Muscle layer of colon (tissue), 2 donors: Measurements from ENCODE around the gene PSG4.
"Not testable (repeated sequence)": the region's sequence is repeated elsewhere in the genome, so short reads cannot be mapped to it uniquely, and the experiment has no call there.

ENCODE experiments used
- H3K27ac ChIP-seq: one replicate; pipeline ENCODE4 v1.7.0; 2013; ENCODE audit warnings: low read depth, mild to moderate bottlenecking, low read length, moderate library complexity
- H3K27me3 ChIP-seq, 2 donors: one replicate each; pipeline ENCODE4 v1.7.0; 2013; ENCODE audit warnings: low read length in 2 of 2, mild to moderate bottlenecking in 2 of 2; ENCODE audit not compliant: insufficient read depth in 2 of 2, control insufficient read depth in 1 of 2
- H3K36me3 ChIP-seq: one replicate; pipeline ENCODE4 v1.7.0; 2013; ENCODE audit warnings: mild to moderate bottlenecking, low read length; ENCODE audit not compliant: insufficient read depth
- H3K4me1 ChIP-seq: one replicate; pipeline ENCODE4 v1.7.0; 2013; ENCODE audit warnings: mild to moderate bottlenecking, low read length; ENCODE audit not compliant: insufficient read depth
- H3K4me3 ChIP-seq, 2 donors: one replicate each; pipeline ENCODE4 v1.7.0; 2013; ENCODE audit warnings: low read length in 2 of 2, low read depth in 1 of 2, mild to moderate bottlenecking in 1 of 2, moderate library complexity in 1 of 2
- H3K9ac ChIP-seq: one replicate; pipeline ENCODE4 v1.7.0; 2013; ENCODE audit warnings: low read length
- H3K9me3 ChIP-seq: one replicate; pipeline ENCODE4 v1.7.0; 2013; ENCODE audit warnings: mild to moderate bottlenecking, low read length
- donor health status: abdominal sarcoma.
- donor health status: Adenocarcinoma of cecum.

The PSG4 gene

DNA sequence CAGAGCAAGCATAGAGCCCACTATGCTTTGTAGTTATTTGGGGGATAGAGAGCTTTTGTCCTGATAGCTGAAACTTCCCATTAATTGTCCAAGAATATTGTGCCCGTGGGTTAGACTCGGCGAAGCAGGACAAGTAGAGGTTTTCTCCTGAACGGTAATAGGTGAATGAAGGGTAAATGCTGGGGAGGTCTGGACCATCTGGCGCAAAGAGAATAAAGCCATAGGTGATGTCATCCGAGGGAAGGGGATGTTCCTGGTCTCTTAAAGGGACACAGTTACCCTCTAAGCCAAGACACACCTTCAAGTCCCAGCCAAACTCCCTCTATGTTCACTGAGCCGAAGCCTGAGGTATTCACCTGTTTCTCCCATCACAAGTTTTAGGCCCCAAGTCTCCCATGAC is 11.0 kb downstream of the PSG4 start:
- H3K9me3 ChIP-seq, H3K27me3 ChIP-seq, H3K4me3 ChIP-seq, H3K9ac ChIP-seq, H3K27ac ChIP-seq, H3K36me3 ChIP-seq, H3K4me1 ChIP-seq: not testable (repeated sequence)

DNA sequence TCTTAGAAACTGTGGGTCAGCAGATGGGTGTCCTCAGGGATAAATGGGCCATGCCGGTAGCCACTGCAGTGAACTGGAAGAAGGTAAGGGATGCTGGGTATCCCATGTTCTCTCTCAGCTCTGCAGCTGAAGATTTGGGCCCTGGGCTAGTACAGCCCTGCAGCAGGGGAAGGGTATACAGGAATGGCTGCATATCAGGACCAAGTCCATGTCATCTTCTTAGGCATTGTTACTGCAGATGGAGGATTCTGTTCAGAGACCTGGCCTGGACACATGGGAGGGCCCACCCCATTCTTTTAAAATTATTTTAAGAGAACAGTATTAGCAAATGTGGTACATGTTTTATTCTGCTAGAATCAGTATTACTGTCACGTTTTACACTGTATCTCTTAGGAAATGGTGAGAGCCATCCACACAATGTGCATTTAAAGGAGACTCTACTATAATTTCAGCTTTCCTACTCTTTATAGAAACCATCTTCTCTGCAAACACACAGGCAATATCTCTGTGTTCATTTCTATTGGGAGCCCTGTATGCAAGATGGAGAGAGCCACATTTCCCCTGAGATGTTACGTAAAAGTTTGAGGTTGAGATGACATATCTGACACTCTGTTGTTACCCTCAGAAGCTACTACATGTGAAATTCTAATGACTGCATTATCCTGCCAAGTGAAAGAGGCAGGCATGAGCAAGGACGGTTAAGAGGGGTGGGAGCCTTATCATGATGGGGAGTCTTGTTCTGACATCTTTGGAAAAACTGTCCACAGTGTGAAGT is 12.9 kb downstream of the PSG4 start:
- H3K27ac ChIP-seq, H3K27me3 ChIP-seq: not testable (repeated sequence)

DNA sequence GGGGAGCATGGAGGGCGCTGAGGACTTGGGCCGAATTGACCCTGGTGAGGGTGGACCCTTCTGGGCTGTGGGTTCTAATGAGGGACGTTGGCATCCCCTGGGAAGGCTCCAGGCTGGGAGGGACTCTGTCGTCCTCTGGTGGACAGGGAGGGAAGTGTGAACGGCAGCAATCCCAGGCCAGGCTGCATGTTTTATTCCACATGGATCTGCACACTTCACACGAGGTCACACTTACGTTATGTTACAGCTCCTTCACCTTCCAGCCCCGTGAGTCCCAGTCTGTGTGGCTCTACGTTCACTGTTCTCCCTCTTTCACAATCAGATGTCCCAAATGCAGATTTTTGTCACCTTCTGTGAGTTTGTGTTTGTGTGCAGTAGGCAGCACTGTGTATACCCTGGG is 17.3 kb downstream of the PSG4 start:
- H3K9ac ChIP-seq, H3K27me3 ChIP-seq, H3K4me1 ChIP-seq, H3K9me3 ChIP-seq, H3K27ac ChIP-seq, H3K4me3 ChIP-seq, H3K36me3 ChIP-seq: not testable (repeated sequence)

More for the DNA sequence above, 12.9 kb downstream of the PSG4 start:
- H3K9ac ChIP-seq, H3K36me3 ChIP-seq, H3K4me3 ChIP-seq, H3K9me3 ChIP-seq, H3K4me1 ChIP-seq: not testable (repeated sequence)

DNA sequence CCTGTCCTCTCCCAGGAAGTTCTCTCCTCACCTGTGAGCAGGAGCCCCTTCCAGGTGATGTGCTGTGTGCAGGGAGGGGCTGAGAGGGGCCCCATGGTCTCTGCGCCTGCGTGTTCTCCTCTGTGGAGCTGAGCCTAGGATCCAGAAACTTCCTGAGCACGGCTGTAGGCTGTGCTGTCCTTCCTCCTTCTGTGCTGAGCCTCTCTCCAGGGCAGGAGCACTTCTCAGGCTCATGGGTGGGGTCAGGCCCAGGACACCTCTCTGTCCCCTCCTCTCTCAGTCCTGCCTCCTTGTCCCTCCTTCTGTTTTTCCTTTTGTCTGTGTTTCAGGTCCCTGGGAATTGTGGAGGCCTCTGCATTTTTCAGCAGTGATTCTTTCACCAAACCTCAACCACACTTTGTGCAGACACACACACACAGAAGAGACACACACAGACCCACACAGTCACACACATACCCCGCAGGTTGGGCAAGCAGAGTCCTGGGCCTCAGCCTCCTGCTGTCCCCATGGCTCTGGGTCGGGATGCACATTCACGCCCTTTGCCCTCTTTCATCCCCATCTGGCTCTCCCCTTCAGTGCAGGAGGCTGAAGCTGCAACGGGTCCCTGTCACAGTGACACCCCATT is 19.0 kb downstream of the PSG4 start, which contains the start of gene PSG5:
TSS of gene PSG5 (minus strand) at position 226 of the 625 bp plus-strand sequence. CDS start at position 95, 131 bp downstream.
- H3K9ac ChIP-seq, H3K36me3 ChIP-seq, H3K9me3 ChIP-seq, H3K4me1 ChIP-seq, H3K27me3 ChIP-seq, H3K27ac ChIP-seq, H3K4me3 ChIP-seq: not testable (repeated sequence)

DNA sequence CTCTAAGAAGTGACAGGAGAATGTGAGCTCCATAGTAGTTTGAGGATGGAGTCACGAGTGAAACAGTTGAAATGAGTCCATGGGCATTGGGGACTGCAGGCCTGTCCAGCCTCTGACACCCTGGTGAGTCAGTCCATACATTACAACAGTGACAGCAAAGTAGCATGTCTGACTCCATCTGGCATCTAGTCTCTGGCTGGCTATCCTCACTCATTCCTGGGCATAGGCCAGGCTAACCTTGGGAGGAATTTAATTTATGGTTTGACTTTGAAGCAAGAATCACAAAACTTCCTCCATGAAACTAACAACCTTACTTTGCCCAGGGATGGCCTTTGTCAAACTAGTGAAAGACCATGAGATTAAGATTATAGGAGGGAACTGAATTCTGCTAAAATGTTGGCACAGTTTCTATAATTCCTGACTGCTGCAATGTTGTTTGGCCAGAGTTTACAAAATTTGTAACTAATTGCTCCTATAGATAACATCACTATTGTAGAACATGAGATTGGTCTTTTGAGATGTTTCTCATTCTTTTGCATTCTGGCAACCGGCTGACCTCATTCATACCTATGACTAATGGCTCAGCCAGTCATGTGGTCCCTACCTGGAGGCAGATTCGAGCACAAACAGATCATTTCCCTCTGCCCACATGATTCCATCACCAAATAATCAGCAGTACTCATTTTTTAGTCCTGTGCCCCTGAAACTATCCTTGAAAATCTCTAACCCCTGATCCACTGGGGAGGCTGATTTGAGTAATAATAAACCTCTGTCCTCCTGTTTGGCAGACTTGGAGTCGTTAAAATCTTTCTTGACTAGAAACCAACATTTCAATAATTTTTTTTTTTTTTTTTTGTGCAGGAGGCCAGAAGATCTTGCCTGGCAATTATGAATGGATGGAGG is 23.3 kb downstream of the PSG4 start:
- not testable (repeated sequence) for H3K4me3 ChIP-seq, H3K36me3 ChIP-seq, H3K9ac ChIP-seq, H3K9me3 ChIP-seq, H3K27ac ChIP-seq, H3K27me3 ChIP-seq, H3K4me1 ChIP-seq

DNA sequence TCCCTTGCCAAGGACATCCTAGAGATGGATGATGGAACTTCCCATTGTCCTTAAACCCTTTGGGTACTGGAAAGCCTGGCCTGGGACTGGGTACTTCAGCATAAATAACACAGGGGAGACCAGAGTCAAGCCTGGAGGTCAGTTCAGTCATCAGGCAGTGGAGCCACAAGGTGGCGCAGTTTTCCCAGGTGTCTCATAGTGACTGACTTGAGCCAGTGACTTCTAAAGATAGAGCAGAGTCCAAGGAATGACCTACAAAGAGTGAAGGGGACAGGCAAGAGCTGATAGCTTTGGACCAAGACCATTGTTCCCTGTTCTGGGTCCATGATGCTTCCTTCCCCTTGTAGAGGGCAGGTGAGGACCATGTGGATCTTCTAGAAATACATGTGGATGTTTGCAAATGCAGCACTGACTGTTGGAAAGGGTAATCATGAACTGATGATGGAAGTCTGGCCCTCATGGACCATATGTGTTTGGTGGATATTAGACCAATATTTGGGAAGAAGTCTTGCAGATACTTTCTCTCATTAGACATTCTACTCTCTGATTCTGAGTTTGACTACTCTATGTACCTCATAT is 25.8 kb downstream of the PSG4 start:
- H3K27me3 ChIP-seq, H3K27ac ChIP-seq, H3K9me3 ChIP-seq, H3K36me3 ChIP-seq, H3K4me3 ChIP-seq, H3K4me1 ChIP-seq, H3K9ac ChIP-seq: not testable (repeated sequence)

DNA sequence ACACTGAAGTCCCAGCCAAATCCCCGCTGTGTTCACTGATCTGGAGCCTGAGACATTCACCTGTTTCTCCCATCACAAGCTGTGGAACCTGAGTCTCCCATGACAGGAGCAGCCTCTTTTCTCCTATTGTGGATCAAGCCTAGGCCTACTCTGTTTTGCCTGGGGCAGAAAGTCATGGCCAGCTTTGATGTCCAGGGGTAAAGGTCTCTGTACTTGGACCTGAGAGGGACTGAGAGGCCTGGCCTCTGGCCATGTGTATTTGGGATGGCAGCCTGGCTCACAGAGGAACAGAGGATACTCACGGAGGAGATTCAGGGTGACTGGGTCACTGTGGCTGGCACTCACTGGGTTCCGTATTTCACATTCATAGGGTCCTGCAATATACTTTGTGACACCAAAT is 26.9 kb downstream of the PSG4 start:
- H3K4me1 ChIP-seq, H3K4me3 ChIP-seq, H3K9me3 ChIP-seq, H3K27me3 ChIP-seq, H3K27ac ChIP-seq, H3K36me3 ChIP-seq, H3K9ac ChIP-seq: not testable (repeated sequence)

DNA sequence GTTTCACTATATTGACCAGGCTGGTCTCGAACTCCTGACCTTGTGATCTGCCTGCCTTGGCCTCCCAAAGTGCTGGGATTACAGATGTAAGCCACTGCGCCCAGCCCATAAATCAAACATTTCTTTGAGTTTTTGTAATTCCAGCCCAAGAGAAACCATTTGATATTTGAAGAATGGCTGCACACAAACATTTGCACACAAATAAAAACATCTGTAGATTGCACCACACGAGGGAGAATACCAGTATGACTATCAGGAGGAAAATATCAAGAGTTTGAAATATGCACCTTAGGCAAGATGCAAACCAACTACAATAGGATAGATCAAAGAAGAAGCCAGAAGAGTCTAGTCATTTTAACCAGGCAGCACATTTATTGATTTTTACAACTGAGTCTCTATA is 39.5 kb downstream of the PSG4 start:
- H3K27me3 ChIP-seq, H3K4me1 ChIP-seq, H3K27ac ChIP-seq, H3K9ac ChIP-seq, H3K9me3 ChIP-seq, H3K36me3 ChIP-seq, H3K4me3 ChIP-seq: not testable (repeated sequence)

DNA sequence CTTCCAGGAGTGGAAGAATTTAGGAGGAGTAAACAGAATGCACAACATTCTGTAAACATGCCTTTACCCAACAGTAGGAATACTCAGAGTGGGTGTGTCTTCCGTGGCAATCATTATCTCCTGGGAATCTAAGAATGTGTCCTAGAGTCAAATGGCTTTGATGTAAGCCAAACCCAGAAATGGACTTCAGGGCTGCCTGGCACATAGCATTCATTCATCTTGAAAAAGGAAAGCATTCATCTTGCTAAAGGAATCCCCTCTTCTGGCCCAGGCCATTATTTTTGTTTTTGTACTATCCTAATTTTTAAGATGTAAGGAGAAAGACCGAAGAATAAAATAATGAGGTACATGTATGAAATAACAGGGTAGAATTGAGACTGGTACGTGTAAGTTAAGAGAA is 42.3 kb downstream of the PSG4 start:
- not testable (repeated sequence) for H3K9ac ChIP-seq, H3K27ac ChIP-seq, H3K9me3 ChIP-seq, H3K36me3 ChIP-seq, H3K4me1 ChIP-seq, H3K4me3 ChIP-seq, H3K27me3 ChIP-seq

DNA sequence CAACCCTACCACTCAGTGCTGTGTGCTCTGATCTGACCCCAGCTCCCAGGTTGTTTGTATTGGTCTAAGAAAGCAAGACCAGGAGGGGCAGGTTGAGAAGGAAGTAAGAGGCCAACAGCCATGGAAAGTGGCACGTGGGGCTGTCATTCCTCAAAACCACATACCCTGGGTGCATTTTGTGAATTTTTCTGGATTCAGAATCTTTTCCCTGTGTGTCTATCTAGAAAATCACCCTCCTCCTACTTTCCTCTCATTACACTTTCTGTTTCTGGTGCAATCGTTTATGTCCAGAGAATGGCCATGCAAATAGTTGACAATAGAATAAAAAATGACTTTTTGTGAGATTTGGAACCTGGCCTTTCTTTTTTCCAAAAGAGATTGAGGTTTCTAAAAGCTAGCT is 43.2 kb downstream of the PSG4 start:
- H3K4me1 ChIP-seq, H3K4me3 ChIP-seq, H3K9ac ChIP-seq, H3K27me3 ChIP-seq, H3K36me3 ChIP-seq, H3K27ac ChIP-seq, H3K9me3 ChIP-seq: not testable (repeated sequence)

DNA sequence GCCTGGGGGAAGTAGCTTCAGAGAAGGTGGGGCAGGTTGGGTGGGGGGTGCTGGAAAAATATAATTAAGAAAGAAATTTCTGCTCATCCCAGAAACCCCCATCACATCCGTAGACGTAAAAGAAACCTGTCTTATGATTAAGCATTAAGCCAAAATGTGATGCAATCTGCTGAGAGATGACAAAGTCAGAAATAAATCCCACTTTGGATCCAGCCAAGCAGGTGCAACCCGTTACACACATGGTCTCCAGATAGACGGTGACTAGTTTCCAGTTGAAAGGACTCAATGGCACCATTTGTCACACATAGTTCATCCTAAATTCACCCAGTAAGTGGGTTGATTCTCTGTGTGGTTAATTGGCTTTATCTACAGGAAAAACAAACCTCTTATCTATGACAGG is 53.2 kb downstream of the PSG4 start:
- no peak overlapping the region for H3K9ac ChIP-seq
- no peaks in the 10 kb centered on the region for H3K4me1 ChIP-seq
- no peaks in the 10 kb centered on the region for H3K36me3 ChIP-seq
- H3K4me3 ChIP-seq = no peak overlapping the region
- H3K27ac ChIP-seq = no peak overlapping the region
- H3K27me3 ChIP-seq = no peaks in the 10 kb centered on the region
- no peaks in the 10 kb centered on the region for H3K9me3 ChIP-seq
